ENCODE data around the gene ANKS1A. TPM values are rescaled to one million over a fixed set of nuclear protein-coding genes. Genes with fewer than 3 reads are reported as not detected.
A peak's percentile ranks its signal among the peaks of the same experiment; 100 is the strongest.
"Not testable (repeated sequence)": the region's sequence is repeated elsewhere in the genome, so short reads cannot be mapped to it uniquely, and the experiment has no call there.

ANKS1A gene
- total RNA-seq, 1 experiment from 2014 or later: 20.9 TPM

DNA sequence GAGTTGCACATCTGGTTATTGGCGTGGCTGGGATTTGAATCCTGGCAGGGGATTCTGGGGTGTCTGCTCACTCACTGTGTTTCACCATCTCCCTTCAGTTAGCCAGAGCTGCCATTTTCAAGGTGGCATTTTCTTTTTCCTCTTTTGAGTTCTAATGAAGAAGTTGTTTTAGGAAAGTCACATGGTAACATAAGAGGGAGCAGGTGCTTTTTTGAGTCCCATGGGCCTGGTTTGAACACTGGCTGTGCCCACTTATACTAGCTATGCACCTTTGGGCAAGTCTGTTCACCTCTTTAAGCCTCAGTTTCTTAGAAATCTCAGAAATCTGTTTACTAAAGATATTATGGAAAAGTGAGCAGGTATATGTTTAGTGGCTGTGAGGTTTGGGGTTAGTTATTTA lies 39.6 kb downstream of the ANKS1A start:
- Histone ChIP-seq H3K4me3 (no peak overlapping the region), H3K27me3 (no peaks in the 10 kb centered on the region), H3K36me3 (no peaks in the 10 kb centered on the region; the same call in 1 of the 2 replicates), H3K9me3 (no peaks in the 10 kb centered on the region)
- DNase-seq: no peak

DNA sequence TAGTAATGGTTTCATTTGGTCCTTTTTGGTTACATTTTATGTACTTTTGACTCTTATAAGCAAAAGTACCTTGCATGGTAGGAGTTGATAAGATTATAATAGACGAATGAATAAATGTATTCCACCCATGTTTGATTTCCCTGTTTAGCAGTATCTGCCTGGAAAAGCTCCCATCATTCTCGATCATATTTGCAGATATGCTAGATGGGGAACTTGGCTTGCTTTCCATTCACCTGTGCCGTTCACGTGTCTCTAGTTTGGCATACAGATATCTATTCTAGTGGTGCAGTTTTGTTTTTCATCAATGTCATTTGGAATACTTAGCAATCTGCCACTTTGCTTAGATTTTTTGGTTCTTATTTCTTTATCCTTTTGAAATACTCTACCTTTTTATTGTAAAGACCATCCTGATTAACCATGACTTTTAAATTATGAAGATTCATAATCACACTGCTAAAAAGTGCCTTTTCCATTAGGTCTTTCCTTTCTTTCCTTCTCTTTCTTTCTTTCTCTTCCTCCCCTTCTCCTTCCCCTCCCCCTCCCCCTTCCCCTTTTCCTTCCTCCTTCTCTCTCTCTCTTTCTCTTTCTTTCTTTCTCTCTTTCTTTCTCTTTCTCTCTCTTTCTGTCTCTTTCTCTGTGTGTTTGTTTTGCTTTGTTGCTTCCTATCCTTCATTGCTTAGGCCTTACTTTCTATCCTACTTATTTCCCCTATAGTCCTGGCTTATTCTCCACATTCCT lies 40.4 kb downstream of the ANKS1A start:
- Histone ChIP-seq H3K9me3 (no peaks in the 10 kb centered on the region), H3K36me3 (no peaks in the 10 kb centered on the region; the same call in 1 of the 2 replicates), H3K4me3 (no peak overlapping the region), H3K27me3 (no peaks in the 10 kb centered on the region)
- no peak for DNase-seq

DNA sequence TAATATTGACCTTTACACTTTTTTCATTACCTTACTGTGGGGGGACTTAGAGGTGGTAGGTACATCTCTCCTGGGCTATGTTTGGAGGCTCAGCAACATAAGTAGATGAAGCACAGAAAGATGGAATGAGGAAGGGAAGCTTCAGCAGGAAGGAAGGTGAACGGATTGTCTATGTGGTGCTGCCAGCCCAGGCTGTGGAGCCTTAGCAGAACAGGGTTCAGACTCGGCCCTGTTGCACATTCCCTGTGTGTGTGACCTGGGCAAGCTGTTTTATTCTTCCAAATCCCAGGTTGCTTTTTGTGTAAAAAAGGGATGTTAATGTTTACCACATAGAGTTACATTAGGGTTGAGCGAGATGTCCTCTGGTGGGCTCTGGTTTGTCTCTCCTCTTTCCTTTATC lies 41.2 kb downstream of the ANKS1A start:
- Histone ChIP-seq H3K36me3 (no peaks in the 10 kb centered on the region; the same call in 1 of the 2 replicates), H3K9me3 (no peaks in the 10 kb centered on the region), H3K27me3 (no peaks in the 10 kb centered on the region), H3K4me3 (no peak overlapping the region)
- DNase-seq: no peak

DNA sequence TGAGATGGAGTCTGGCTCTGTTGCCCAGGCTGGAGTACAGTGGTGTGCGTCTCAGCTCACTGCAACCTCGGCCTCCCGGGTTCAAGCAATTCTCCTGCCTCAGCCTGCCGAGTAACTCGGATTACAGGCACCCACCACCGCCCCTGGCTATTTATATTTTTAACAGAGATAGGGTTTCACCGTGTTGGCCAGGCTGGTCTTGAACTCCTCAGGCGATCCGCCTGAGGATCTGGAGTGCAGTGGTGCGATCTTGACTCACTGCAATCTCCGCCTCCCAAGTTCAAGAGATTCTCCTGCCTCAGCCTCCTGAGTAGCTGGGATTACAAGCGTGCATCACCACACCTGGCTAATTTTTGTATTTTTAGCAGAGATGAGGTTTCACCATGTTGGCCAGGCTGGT lies 43.1 kb downstream of the ANKS1A start:
- not testable (repeated sequence) for H3K9me3 ChIP-seq, H3K36me3 ChIP-seq, H3K27me3 ChIP-seq, DNase-seq, H3K4me3 ChIP-seq

DNA sequence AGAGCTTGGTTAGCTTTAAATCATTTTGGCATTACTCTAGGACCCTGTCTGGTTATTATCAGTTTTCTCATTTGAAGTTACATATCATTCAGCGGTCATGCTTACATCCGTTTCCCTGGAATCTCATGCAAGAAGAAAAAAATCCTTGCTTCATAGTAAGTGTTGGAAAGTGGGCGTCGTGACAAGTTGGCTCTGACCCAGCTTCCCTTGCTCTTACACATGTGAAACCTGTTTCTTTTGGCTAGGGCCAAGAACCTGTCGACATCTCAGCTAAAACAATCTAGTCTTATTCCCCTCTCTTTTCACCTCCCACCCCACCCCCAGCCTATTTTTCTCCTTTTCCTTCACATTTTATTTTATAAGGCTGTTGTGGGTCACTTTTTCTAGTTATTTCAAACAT lies 45.5 kb downstream of the ANKS1A start:
- Histone ChIP-seq H3K27me3 (no peaks in the 10 kb centered on the region), H3K4me3 (no peak overlapping the region), H3K36me3 (no peaks in the 10 kb centered on the region; the same call in 1 of the 2 replicates), H3K9me3 (no peaks in the 10 kb centered on the region)
- peak; percentile 62 for DNase-seq

DNA sequence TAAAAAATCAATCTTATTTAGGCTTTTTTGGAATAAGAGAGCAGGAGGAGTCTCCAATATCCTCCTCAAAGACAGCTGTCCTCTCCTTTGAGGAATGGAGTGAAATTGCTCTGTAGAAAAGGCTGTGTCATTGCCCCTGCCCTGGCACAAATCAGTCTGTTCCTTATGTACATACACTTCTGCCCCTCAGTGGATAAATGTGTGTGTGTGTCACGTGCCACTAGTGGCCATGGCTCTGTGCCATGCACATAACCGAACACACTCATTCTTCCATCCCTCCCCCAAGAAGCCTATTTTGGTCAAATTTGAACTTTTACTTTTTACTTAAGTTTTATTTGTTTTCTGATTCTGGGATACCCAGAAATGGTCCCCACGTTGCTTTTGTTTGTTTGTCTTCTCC lies 49.2 kb downstream of the ANKS1A start:
- no peak overlapping the region for H3K4me3 ChIP-seq
- no peak for DNase-seq

DNA sequence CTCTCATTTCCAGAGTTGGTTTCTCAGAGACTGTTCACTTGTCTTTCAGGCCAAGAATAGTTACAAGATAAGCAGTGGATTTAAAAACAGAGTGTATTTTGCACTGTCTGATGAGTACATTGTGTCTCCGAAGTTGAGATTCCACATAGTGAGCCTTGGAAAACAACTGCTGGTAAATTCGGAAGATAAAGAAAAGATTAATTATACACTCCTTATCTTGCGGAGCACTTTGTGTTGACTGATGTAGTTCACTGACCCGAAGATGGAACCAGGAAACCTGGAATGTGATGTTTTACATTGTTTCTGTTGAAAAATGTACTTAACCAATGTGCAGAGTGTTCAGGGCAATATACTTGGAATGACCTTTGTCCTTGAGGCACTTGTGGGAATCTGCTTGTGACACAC lies 51.0 kb downstream of the ANKS1A start:
- Histone ChIP-seq H3K4me3 (no peak overlapping the region), H3K9me3 (peaks cover 4% of the 10 kb centered on the region; the same call in 1 of the 2 replicates), H3K27me3 (no peaks in the 10 kb centered on the region), H3K36me3 (no peaks in the 10 kb centered on the region; the same call in 1 of the 2 replicates)
- no peak for DNase-seq

More for the DNA sequence above, 49.2 kb downstream of the ANKS1A start:
- Histone ChIP-seq H3K27me3 (no peaks in the 10 kb centered on the region), H3K9me3 (no peaks in the 10 kb centered on the region), H3K36me3 (no peaks in the 10 kb centered on the region; the same call in 1 of the 2 replicates)

DNA sequence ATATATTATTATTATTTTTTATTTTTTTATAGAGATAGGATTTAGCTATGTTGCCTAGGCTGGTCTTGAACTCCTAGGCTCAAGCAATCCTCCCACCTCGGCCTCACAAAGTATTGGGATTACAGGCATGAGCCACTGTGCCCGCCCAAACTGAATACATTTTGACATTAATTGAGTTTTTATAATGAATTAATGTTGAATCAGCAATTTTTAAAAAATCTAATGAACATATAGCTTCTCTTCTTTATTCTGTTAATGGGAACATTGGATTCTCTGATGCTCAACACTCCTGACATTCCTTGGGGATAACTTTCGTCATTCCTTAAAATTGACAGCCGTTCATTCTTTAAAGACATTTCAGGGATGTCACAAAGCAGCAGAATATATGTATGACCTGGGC lies 52.4 kb downstream of the ANKS1A start:
- Histone ChIP-seq H3K27me3 (no peaks in the 10 kb centered on the region), H3K36me3 (peaks cover 2% of the 10 kb centered on the region; the same call in 1 of the 2 replicates), H3K4me3 (no peak overlapping the region), H3K9me3 (peaks cover 9% of the 10 kb centered on the region)
- DNase-seq: no peak

DNA sequence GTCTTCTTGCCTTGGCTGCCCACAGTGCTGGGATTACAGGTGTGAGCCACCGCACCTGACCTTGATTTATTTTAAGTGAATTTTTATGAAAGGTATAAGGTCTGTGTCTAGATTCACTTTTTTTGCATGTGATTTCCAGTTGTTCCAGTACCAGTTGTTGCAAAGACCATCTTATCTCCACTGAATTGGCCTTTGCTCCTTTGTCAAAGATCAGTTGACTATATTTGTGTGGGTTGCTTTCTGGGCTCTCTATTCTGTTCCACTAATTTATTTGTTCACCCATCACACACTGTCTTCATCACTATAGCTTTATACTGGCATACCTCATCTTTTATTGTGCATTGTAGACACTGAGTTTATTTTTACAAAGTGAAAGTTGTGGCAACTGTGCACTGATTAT lies 56.3 kb downstream of the ANKS1A start:
- H3K9me3 ChIP-seq: peaks cover 9% of the 10 kb centered on the region

DNA sequence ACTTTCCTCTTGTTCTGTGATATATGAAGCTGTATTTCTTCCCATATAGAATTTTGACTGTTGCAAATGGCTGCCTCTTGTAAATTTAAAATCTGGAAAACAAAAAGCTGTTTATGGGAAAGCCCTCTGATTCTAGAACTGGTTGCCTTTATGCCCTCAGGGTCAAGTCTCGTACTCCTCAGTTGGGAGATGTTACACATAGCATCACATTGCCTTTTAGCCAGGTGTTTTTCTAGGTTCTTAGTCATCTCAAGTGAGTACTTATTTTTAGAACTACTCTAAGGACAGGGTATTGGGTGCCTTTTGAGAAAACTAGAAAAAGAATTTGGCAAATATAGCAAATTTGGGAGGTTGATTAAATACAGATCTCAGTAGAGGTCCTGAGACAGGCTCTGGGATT lies 58.5 kb downstream of the ANKS1A start:
- Histone ChIP-seq H3K27me3 (no peaks in the 10 kb centered on the region), H3K9me3 (peaks cover 9% of the 10 kb centered on the region), H3K36me3 (0 out of 2 replicates have a peak, but pooled peaks cover 2% of the 10 kb centered on the region), H3K4me3 (no peak overlapping the region)
- DNase-seq: no peak

More for the DNA sequence above, 56.3 kb downstream of the ANKS1A start:
- Histone ChIP-seq H3K27me3 (no peaks in the 10 kb centered on the region), H3K4me3 (no peak overlapping the region), H3K36me3 (0 out of 2 replicates have a peak, but pooled peaks cover 2% of the 10 kb centered on the region)
- no peak for DNase-seq

DNA sequence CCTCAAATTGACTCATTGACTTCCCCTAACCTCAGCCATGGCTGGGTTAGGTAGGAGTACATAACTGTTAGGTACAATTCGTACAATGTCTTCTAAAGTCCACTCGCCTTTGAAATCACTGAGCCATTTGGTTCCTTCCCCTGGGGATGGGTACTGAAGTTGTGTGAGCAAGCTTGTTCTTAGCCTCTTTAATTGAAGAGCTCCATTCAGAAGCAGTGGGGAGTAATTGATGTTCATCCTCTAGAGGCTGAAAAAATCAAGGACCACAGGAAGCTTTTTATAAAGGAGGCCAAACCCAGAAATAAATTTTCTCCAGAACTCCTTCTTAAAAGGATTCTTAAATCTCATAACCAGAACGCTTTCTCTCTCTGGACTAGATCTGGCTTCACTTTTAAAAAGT lies 60.6 kb downstream of the ANKS1A start:
- Histone ChIP-seq H3K36me3 (0 out of 2 replicates have a peak, but pooled peaks cover 2% of the 10 kb centered on the region), H3K27me3 (no peaks in the 10 kb centered on the region), H3K9me3 (peaks cover 7% of the 10 kb centered on the region), H3K4me3 (no peak overlapping the region)
- DNase-seq: no peak

DNA sequence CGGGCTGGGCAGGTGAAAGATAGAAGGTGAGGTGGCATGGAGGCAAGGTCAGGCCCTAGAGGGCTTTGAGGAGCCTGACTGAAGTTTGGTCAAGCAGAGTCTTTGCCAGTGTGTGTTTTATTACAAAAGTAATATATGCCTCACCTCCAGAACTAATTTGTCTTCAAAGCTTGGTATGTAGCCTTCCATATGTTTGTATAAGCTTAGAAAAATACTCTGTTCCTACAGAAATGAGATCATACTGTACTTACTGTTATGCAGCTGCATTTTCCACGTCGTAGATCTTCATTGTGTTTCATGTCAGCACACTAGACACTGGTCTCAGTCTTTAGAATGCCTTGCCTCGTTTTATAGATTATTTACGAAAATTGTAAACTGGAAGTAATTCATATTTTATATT lies 61.8 kb downstream of the ANKS1A start:
- H3K27me3 ChIP-seq: no peaks in the 10 kb centered on the region
- H3K36me3 ChIP-seq: no peaks in the 10 kb centered on the region
- H3K9me3 ChIP-seq: no peaks in the 10 kb centered on the region
- H3K4me3 ChIP-seq: no peak overlapping the region
- DNase-seq: no peak

DNA sequence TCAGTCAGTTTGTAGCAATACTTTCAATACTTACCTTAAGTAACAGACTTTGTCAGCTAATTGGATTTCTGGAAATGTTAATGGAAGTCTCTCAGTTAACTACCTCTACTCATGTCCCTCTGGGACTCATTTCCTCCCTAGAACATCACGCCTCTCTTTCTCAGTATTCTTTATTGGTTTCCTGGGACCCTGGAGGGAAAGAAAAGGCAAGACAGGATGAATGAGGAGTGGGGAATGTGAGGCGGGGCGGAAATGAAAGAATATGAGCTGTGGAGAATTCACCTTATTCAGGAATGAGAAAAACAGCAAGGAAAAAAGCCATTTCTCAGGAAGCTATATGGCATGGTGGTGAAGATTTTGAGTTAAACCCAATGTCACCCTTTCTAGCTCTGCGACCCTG lies 62.7 kb downstream of the ANKS1A start:
- DNase-seq: no peak
- Histone ChIP-seq H3K27me3 (no peaks in the 10 kb centered on the region), H3K9me3 (no peaks in the 10 kb centered on the region), H3K36me3 (no peaks in the 10 kb centered on the region), H3K4me3 (no peak overlapping the region)

DNA sequence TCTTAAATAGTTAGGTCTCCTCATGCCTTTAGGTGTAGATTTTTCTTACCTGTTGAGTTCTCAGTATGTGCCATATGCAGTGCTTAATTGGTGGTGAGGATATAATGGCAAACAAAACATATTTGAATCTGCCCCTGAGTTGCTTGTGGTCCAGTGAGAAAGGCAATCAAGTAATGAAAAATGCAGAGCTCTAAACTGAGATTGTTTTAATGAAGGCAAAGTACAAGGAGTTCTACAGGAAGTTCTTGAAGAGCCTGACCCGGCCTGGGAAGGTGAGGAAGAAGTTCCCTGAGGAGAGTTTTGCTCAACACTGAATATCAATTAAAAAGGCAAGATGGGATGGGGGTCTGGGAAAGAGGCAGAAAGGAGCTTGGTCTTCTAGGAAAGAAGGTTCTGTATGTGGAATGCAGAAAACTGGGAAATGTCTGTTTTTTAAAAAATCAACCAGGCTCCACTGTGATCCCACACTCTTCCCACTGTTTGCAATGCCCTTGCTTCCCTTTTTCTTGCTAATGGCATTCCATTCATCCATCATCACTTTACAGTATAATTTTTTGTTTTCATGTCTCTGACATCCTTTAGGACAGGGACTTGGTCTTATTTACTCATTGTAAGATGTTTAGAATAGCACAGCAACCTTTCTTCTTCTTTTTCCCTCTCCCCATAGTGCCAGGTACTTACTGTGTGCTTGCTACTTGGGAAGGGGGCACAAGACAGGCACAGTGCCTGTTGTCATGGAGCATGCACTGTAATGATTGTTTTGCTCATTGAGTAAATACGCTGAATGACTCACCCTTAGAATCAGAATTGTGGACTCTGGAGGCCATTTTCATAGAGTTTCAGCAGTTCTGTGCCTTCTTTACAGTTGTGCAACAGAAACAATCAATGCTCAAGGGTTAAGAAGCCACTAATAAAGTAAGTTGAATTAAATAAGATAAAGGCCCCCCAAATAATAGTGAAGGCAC lies 64.3 kb downstream of the ANKS1A start:
- no peaks in the 10 kb centered on the region for H3K36me3 ChIP-seq
- no peak overlapping the region for H3K4me3 ChIP-seq
- H3K9me3 ChIP-seq: no peaks in the 10 kb centered on the region
- peak; percentile 70 for DNase-seq
- no peaks in the 10 kb centered on the region for H3K27me3 ChIP-seq

DNA sequence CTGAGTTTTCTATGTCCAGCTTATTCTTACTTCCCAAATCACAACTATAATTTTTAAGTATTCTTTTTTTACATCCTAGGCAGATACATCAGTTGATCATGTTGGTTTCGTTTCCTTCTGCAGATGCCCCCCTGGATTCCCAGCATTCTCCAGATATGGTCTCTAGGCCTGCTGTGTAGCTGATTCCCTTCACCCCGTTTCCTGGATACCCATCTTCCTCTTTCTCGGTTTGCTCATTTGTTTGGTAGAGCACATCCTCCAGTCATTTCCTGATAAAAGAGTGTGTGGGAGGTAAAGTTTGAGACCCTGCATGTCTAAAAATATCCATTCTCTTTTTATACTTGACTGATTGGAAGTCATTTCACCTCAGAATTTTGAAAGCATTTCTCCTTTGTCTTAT lies 66.4 kb downstream of the ANKS1A start:
- Histone ChIP-seq H3K4me3 (no peak overlapping the region), H3K27me3 (no peaks in the 10 kb centered on the region), H3K9me3 (no peaks in the 10 kb centered on the region), H3K36me3 (no peaks in the 10 kb centered on the region)
- DNase-seq: no peak

DNA sequence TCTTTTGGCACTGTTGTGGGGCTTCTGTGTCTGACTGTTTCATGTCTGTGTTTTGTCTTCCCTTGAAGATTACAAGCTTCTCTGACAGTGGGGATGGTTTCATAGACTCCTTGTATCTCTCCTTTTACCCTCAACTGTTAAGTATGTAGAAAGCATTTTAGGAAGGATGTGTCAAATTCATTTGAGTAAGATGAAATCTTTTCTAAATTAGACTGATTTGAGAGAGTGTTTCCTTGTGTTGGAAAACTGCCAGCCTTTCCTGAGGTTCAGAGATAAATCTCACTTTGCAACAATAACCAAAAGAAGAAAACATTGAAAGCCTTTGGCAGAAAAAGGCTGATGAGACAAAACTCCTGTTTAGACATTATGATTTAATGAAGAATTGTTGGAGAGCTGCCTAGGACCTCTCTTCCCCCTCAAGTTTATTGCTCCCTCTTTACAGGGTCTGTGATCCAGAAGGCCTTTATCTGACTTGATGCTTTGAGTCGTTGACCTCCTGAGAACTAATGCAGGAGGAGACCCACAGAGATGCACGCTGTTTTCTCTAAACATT lies 68.3 kb downstream of the ANKS1A start:
- no peaks in the 10 kb centered on the region for H3K9me3 ChIP-seq
- DNase-seq: no peak
- H3K36me3 ChIP-seq: no peaks in the 10 kb centered on the region
- no peaks in the 10 kb centered on the region for H3K27me3 ChIP-seq
- H3K4me3 ChIP-seq: no peak overlapping the region

DNA sequence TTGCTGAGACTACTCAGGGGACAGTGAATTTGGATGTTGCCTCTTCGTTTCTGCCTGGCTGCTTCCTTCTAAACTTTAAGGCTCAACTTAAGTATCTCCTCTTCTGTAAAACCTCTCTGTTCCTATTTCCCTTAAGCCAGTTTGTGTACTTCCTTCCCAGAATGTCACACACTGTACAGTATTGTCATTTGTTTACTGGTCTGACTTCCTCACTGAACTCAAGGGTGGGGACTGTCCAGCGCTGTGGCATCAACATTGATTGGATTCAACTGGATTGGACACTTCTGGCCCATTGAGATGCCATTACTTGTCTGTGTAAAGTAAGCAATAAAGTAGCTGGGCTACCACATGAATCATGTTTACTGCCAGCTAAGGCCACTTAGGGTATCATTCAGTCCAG lies 69.7 kb downstream of the ANKS1A start:
- DNase-seq: no peak
- Histone ChIP-seq H3K9me3 (no peaks in the 10 kb centered on the region), H3K36me3 (no peaks in the 10 kb centered on the region), H3K4me3 (no peak overlapping the region), H3K27me3 (no peaks in the 10 kb centered on the region)

Measured in MG63 (cell line).